Thoracic aorta (tissue), 2 donors: ENCODE data around the gene NR3C2. TPM values are rescaled to one million over a fixed set of nuclear protein-coding genes. Genes with fewer than 3 reads are reported as not detected.

ENCODE experiments used
- ATAC-seq: fragments of 150-250 bp; one replicate; pipeline ENCODE4 v1.8.0; 2017; ENCODE audit warnings: low read depth; ENCODE audit not compliant: insufficient number of reproducible peaks, low FRiP score
- DNase-seq: peaks from one replicate; pipeline ENCODE4 v3.0.0-alpha.2; 2020; ENCODE audit warnings: low spot score
- H3K27ac ChIP-seq, 2 donors: fragments of 200-600 bp; sonication (generic); 1 replicate in 1 of 2; 2 replicates in 1 of 2; pipeline ENCODE4 v1.5.1; 2016; ENCODE audit warnings: mild to moderate bottlenecking in 2 of 2, moderate library complexity in 2 of 2
- H3K27me3 ChIP-seq: fragments of 200-600 bp; sonication (generic); replicated peaks from 2 replicates; pipeline ENCODE4 v1.6.0; 2016; ENCODE audit warnings: mild to moderate bottlenecking; ENCODE audit not compliant: insufficient read depth
- H3K36me3 ChIP-seq: fragments of 200-600 bp; sonication (generic); one replicate; pipeline ENCODE4 v1.5.1; 2016
- H3K4me1 ChIP-seq, 2 donors: fragments of 200-600 bp; sonication (generic); 1 replicate in 1 of 2; 2 replicates in 1 of 2; pipeline versions ENCODE4 v1.5.1 to v1.6.0; 2016; ENCODE audit warnings: low read depth in 2 of 2, mild to moderate bottlenecking in 1 of 2; ENCODE audit not compliant: control insufficient read depth in 1 of 2
- H3K4me3 ChIP-seq: fragments of 200-600 bp; sonication (generic); 2 replicates; pipeline ENCODE4 v1.5.1; 2016; ENCODE audit warnings: mild to moderate bottlenecking
- H3K9me3 ChIP-seq: fragments of 200-600 bp; sonication (generic); 2 replicates; pipeline ENCODE4 v1.5.1; 2016
- CTCF ChIP-seq: fragments of 200-600 bp; sonication (generic); IDR thresholded peaks from one replicate; pipeline ENCODE4 v1.5.1; 2019; ENCODE audit warnings: antibody characterized with exemption
- total RNA-seq, 2 donors: library from RNA; depleted of rRNA; stranded (reverse); fragments of >200 nt; gene quantifications; one replicate each; pipeline versions ENCODE4 v1.1.0 to v1.2.3, GENCODE V29; 2016

Gene NR3C2
- total RNA-seq, 2 donors from 2014 or later, result 11.2 to 18.1 TPM

- no peaks in the 10 kb centered on the region for H3K36me3 ChIP-seq
- TF ChIP-seq CTCF, result no peak
- no peaks in the 10 kb centered on the region for H3K27me3 ChIP-seq
- H3K27ac ChIP-seq, result no peak overlapping the region
- no peaks in the 10 kb centered on the region for H3K4me1 ChIP-seq
- H3K4me3 ChIP-seq, result no peak overlapping the region
- no peak for DNase-seq
- ATAC-seq, result no peak
- no peaks in the 10 kb centered on the region for H3K9me3 ChIP-seq
Observed at GRCh38 chr4:148254621-148255343, 187.4 kb downstream of the NR3C2 start.

GRCh38 chr4:148253768-148254167 is 188.4 kb downstream of the NR3C2 start:
- no peak for DNase-seq
- Histone ChIP-seq H3K27me3 (no peaks in the 10 kb centered on the region), H3K4me1 (no peaks in the 10 kb centered on the region), H3K27ac (no peak overlapping the region), H3K9me3 (no peaks in the 10 kb centered on the region), H3K4me3 (no peak overlapping the region), H3K36me3 (no peaks in the 10 kb centered on the region)
- TF ChIP-seq CTCF, result no peak
- no peak for ATAC-seq

- H3K4me1 ChIP-seq, result no peaks in the 10 kb centered on the region
- ATAC-seq (no peak), DNase-seq (no peak)
- H3K27ac ChIP-seq, result no peak overlapping the region
- no peak for TF ChIP-seq CTCF
- H3K27me3 ChIP-seq, result no peaks in the 10 kb centered on the region
- H3K36me3 ChIP-seq, result no peaks in the 10 kb centered on the region
- H3K9me3 ChIP-seq, result no peaks in the 10 kb centered on the region
- H3K4me3 ChIP-seq, result no peak overlapping the region
Observed at GRCh38 chr4:148248824-148249223, 193.4 kb downstream of the NR3C2 start.

GRCh38 chr4:148245015-148245414 is 197.2 kb downstream of the NR3C2 start:
- Histone ChIP-seq H3K27ac (no peak overlapping the region), H3K9me3 (no peaks in the 10 kb centered on the region), H3K4me3 (no peak overlapping the region), H3K36me3 (no peaks in the 10 kb centered on the region), H3K27me3 (no peaks in the 10 kb centered on the region), H3K4me1 (no peaks in the 10 kb centered on the region)
- ATAC-seq (no peak), DNase-seq (no peak)
- no peak for TF ChIP-seq CTCF

- TF ChIP-seq CTCF, result no peak
Observed at GRCh38 chr4:148243837-148244236, 198.4 kb downstream of the NR3C2 start.

More at GRCh38 chr4:148243837-148244236, 198.4 kb downstream of the NR3C2 start:
- no peak overlapping the region for H3K27ac ChIP-seq
- DNase-seq, result no peak
- no peak for ATAC-seq
- H3K36me3 ChIP-seq, result no peaks in the 10 kb centered on the region
- no peaks in the 10 kb centered on the region for H3K4me1 ChIP-seq
- no peaks in the 10 kb centered on the region for H3K9me3 ChIP-seq
- H3K4me3 ChIP-seq, result no peak overlapping the region
- H3K27me3 ChIP-seq, result no peaks in the 10 kb centered on the region
